ENCODE results near the gene RTP1.
"Not testable (repeated sequence)": the region's sequence is repeated elsewhere in the genome, so short reads cannot be mapped to it uniquely, and the experiment has no call there.

The RTP1 gene

GRCh38 chr3:187198490-187198889 is 1.2 kb downstream of the RTP1 start:
- DNase-seq (ENCODE audit: low read depth, low spot score): no peak

- DNase-seq (ENCODE audit: low read depth, low spot score): not testable (repeated sequence)
These were observed 2.3 kb downstream of the RTP1 start for GRCh38 chr3:187199463-187200050.

GRCh38 chr3:187205683-187206082 is 8.4 kb downstream of the RTP1 start:
- no peak for DNase-seq (ENCODE audit: low read depth, low spot score)

GRCh38 chr3:187207062-187207461 is 9.8 kb downstream of the RTP1 start:
- DNase-seq (ENCODE audit: low read depth, low spot score): no peak

- DNase-seq (ENCODE audit: low read depth, low spot score): no peak
These were observed 10.3 kb downstream of the RTP1 start for GRCh38 chr3:187207624-187208023.

GRCh38 chr3:187208159-187208558 is 10.9 kb downstream of the RTP1 start:
- DNase-seq (ENCODE audit: low read depth, low spot score): no peak

GRCh38 chr3:187209491-187209890 is 12.2 kb downstream of the RTP1 start:
- no peak for DNase-seq (ENCODE audit: low read depth, low spot score)

GRCh38 chr3:187210091-187210490 is 12.8 kb downstream of the RTP1 start:
- no peak for DNase-seq (ENCODE audit: low read depth, low spot score)

- DNase-seq (ENCODE audit: low read depth, low spot score): no peak
These were observed 13.4 kb downstream of the RTP1 start for GRCh38 chr3:187210545-187211327.

GRCh38 chr3:187211532-187212195 is 14.4 kb downstream of the RTP1 start:
- no peak for DNase-seq (ENCODE audit: low read depth, low spot score)

- DNase-seq (ENCODE audit: low read depth, low spot score): no peak
These were observed 14.9 kb downstream of the RTP1 start for GRCh38 chr3:187212196-187212545.

- no peak for DNase-seq (ENCODE audit: low read depth, low spot score)
These were observed 15.4 kb downstream of the RTP1 start for GRCh38 chr3:187212705-187213104.

- DNase-seq (ENCODE audit: low read depth, low spot score): no peak
These were observed 16.3 kb downstream of the RTP1 start for GRCh38 chr3:187213616-187214015.

- no peak for DNase-seq (ENCODE audit: low read depth, low spot score)
These were observed 18.2 kb downstream of the RTP1 start for GRCh38 chr3:187215460-187215859.

GRCh38 chr3:187222801-187223200 is 25.5 kb downstream of the RTP1 start:
- no peak for DNase-seq (ENCODE audit: low read depth, low spot score)

- no peak for DNase-seq (ENCODE audit: low read depth, low spot score)
These were observed 26.5 kb downstream of the RTP1 start for GRCh38 chr3:187223799-187224198.

- no peak for DNase-seq (ENCODE audit: low read depth, low spot score)
These were observed 30.5 kb downstream of the RTP1 start for GRCh38 chr3:187227658-187228258.

- DNase-seq (ENCODE audit: low read depth, low spot score): no peak
These were observed 31.5 kb downstream of the RTP1 start for GRCh38 chr3:187228740-187229139.

- no peak for DNase-seq (ENCODE audit: low read depth, low spot score)
These were observed 32.7 kb downstream of the RTP1 start for GRCh38 chr3:187230011-187230410.

GRCh38 chr3:187236962-187237361 is 39.7 kb downstream of the RTP1 start:
- no peak for DNase-seq (ENCODE audit: low read depth, low spot score)

GRCh38 chr3:187237741-187238140 is 40.5 kb downstream of the RTP1 start:
- DNase-seq (ENCODE audit: low read depth, low spot score): no peak

- no peak for DNase-seq (ENCODE audit: low read depth, low spot score)
These were observed 41.0 kb downstream of the RTP1 start for GRCh38 chr3:187238239-187238638.

- not testable (repeated sequence) for DNase-seq (ENCODE audit: low read depth, low spot score)
These were observed 41.5 kb downstream of the RTP1 start for GRCh38 chr3:187238835-187239234.
